WERI-Rb-1 (cell line): Measurements from ENCODE around the gene FAM193A.
"Not testable (repeated sequence)": the region's sequence is repeated elsewhere in the genome, so short reads cannot be mapped to it uniquely, and the experiment has no call there.

ENCODE experiments used
- DNase-seq: peaks from one replicate; pipeline ENCODE4 v3.0.0-alpha.2; 2020
- H3K27ac ChIP-seq: fragments of 250-450 bp; sonication (Bioruptor Pico); 2 replicates; pipeline ENCODE4 v1.5.1; 2020; ENCODE audit warnings: mild to moderate bottlenecking, moderate library complexity
- H3K27me3 ChIP-seq: fragments of 250-450 bp; sonication (Bioruptor Pico); 2 replicates; pipeline ENCODE4 v1.5.1; 2021; ENCODE audit warnings: mild to moderate bottlenecking, low read depth, moderate library complexity; ENCODE audit not compliant: insufficient read depth, severe bottlenecking
- H3K36me3 ChIP-seq: fragments of 250-450 bp; sonication (Bioruptor Pico); 2 replicates; pipeline ENCODE4 v1.5.1; 2020; ENCODE audit warnings: mild to moderate bottlenecking, moderate library complexity
- H3K4me3 ChIP-seq: 2 replicates; pipeline ENCODE4 v1.5.1; 2011; ENCODE audit warnings: low read depth, mild to moderate bottlenecking, control low read depth, low read length
- H3K9me3 ChIP-seq: fragments of 250-450 bp; sonication (Bioruptor Pico); 2 replicates; pipeline ENCODE4 v1.5.1; 2021; ENCODE audit warnings: mild to moderate bottlenecking, moderate library complexity; ENCODE audit not compliant: severe bottlenecking
- TF ChIP-seq, protein P1 (sequence below): IDR thresholded peaks from 2 replicates; pipeline ENCODE4 v1.5.1; 2011; ENCODE audit warnings: low read depth, mild to moderate bottlenecking, control low read depth, inconsistent platforms, low read length

FAM193A gene

DNA sequence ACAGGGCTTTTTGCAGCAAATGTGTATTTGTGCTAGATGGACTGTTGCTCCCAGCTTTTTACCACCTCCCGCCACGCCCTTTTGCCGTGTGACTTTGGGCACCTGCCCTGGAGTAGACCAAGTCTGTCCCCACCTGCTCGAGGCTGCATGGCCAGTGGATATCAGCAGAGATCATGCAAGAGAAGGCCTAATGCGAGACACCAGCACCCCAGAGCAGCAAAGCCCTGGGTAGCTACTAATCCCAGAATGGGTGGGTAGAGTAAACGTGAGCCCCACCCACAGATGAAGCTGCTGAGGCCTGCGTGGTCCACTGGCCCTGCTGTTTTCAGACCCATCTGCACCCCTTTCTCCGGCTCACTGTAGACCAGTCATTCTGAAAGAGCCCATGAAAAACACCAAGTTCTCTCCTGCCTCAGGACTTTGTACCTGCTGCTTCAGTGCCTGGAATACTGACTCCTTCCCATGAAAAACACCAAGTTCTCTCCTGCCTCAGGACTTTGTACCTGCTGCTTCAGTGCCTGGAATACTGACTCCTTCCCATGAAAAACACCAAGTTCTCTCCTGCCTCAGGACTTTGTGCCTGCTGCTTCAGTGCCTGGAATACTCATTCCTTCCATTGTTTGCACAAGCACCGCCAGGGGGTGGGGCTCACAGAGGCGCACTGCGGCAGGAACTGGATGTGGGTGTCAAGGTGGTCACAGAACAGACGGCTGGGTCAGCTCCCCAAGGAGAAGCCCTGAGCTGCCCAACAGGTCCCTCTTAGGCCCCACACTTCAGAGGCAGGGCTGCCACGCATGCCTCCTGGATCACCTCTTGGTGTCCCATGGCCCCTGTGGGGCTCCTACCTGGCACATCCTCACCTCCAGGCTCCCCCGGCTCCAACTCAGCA, 224.8 kb downstream of the FAM193A start:
- H3K27ac ChIP-seq: no peak overlapping the region
- H3K36me3 ChIP-seq: no peaks in the 10 kb centered on the region
- H3K4me3 ChIP-seq: no peak overlapping the region
- peaks cover 6% of the 10 kb centered on the region for H3K9me3 ChIP-seq
- no peak for DNase-seq
- no peaks in the 10 kb centered on the region for H3K27me3 ChIP-seq
- TF ChIP-seq, protein P1, sequence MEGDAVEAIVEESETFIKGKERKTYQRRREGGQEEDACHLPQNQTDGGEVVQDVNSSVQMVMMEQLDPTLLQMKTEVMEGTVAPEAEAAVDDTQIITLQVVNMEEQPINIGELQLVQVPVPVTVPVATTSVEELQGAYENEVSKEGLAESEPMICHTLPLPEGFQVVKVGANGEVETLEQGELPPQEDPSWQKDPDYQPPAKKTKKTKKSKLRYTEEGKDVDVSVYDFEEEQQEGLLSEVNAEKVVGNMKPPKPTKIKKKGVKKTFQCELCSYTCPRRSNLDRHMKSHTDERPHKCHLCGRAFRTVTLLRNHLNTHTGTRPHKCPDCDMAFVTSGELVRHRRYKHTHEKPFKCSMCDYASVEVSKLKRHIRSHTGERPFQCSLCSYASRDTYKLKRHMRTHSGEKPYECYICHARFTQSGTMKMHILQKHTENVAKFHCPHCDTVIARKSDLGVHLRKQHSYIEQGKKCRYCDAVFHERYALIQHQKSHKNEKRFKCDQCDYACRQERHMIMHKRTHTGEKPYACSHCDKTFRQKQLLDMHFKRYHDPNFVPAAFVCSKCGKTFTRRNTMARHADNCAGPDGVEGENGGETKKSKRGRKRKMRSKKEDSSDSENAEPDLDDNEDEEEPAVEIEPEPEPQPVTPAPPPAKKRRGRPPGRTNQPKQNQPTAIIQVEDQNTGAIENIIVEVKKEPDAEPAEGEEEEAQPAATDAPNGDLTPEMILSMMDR: no peak

DNA sequence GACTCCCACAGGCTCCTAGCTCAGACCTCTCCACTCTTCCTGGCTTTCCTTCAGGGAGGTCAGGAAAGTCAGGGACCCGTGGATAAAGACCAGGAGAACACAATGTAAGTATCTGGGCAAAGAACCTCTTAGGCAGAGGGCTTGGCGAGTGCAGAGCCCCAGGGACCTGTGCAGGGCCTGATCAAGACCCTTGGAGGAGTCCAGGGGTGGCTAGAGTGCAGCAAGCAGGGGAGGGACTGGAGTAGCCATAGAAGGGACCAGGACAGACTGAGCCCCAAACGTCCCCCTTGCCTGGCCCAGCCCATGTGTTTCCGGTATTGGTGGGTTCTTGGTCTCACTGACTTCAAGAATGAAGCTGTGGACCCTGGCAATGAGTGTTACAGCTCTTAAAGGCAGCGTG, 225.6 kb downstream of the FAM193A start:
- no peaks in the 10 kb centered on the region for H3K27me3 ChIP-seq
- no peak overlapping the region for H3K27ac ChIP-seq
- H3K36me3 ChIP-seq: no peaks in the 10 kb centered on the region
- H3K9me3 ChIP-seq: peaks cover 8% of the 10 kb centered on the region
- DNase-seq: no peak
- TF ChIP-seq, protein P1: no peak
- H3K4me3 ChIP-seq: no peak overlapping the region

DNA sequence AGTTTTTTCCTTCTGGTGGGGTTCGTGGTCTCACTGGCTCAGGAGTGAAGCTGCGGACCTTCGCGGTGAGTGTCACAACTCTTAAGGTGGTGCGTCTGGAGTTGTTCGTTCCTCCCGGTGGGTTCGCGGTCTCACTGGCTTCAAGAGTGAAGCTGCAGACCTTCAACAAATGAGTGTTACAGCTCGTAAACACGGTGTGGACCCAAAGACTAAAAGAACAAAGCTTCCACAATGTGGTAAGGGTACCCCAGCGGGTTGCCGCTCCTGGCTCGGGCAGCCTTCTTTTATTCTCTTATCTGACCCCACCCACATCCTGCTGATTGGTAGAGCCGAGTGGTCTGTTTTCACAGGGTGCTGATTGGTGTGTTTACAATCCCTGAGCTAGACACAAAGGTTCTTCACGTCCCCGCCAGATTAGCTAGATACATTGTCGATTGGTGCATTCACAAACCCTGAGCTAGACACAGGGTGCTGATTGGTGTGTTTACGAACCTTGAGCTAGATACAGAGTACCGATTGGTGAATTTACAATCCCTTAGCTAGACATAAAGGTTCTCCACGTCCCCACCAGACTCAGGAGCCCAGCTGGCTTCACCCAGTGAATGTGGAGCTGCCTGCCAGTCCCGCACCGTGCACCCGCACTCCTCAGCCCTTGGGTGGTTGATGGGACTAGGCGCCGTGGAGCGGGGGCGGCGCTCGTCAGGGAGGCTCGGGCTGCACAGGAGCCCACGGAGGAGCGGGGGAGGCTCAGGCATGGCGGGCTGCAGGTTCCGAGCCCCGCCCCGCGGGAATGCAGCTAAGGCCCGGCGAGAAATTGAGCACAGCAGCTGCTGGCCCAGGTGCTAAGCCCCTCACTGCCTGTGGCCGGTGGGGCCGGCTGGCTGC, 226.3 kb downstream of the FAM193A start:
- H3K36me3 ChIP-seq, DNase-seq, H3K27me3 ChIP-seq, H3K27ac ChIP-seq, H3K9me3 ChIP-seq, H3K4me3 ChIP-seq: not testable (repeated sequence)

DNA sequence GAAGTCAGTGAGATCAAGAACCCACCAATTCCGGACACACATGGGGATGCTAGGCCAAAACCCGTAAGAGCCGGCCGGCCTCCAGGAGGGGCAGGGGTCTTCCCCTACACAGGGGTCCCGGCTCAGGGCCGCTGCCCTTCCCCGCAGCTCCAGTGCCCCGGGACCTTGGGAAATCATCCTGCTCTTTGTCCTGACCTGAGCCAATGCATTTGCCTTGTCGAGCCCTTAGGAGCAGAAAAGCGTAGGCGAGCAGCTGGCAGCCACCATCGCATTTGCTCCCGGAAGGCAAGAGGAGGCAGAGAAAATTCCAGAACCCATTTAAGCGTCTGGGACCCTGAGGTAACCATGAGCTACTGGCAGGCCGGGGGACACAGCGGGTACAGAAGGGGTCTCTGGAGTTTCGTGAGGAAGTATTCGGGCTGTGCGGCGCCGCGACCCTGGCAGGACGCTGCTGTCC, 227.1 kb downstream of the FAM193A start:
- H3K36me3 ChIP-seq: no peaks in the 10 kb centered on the region
- no peak for DNase-seq
- TF ChIP-seq, protein P1: no peak
- H3K4me3 ChIP-seq: no peak overlapping the region
- H3K27ac ChIP-seq: no peak overlapping the region
- H3K9me3 ChIP-seq: peaks cover 8% of the 10 kb centered on the region
- no peaks in the 10 kb centered on the region for H3K27me3 ChIP-seq

DNA sequence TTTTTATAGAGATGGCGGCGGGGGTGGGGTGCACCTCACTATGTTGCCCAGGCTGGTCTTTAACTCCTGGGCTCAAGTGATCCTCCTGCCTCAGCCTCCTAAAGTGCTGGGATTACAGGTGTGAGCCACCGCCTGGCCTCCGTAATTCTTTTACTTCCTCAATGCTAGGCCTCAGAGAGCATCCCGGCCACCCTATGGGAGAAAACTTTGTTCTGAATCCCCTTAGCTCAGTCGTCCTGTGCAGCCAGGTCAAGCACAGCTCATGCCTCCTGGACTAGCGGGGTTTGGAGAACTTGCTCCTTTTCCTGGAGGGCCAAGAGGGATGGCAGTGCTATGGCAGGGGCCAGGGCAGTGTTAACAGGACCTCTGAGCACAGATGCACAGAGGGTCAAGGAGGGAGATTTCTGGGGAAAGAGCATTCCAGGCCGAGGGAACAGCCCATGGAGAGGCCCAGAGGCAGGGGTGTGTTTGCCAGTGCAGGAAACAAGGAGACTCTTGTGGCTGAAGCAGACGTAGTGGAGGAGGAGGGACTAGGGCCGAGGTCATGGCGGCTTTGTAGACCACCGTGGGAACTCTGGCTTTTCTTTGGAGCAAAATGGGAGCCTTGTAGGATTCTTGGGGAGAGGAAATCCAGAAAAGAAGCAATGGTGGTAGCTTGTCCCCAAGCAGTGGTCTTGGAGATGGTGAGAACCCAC, 229.5 kb downstream of the FAM193A start:
- TF ChIP-seq, protein P1: no peak
- no peaks in the 10 kb centered on the region for H3K36me3 ChIP-seq
- H3K4me3 ChIP-seq: no peak overlapping the region
- peaks cover 8% of the 10 kb centered on the region for H3K9me3 ChIP-seq
- no peak for DNase-seq
- H3K27ac ChIP-seq: no peak overlapping the region
- no peaks in the 10 kb centered on the region for H3K27me3 ChIP-seq
